MM.1S (cell line): ENCODE data around the gene E2F2.

Experiments
- DNase-seq: peaks from one replicate; pipeline ENCODE4 v3.0.0-alpha.2; 2015
- H2AFZ ChIP-seq: fragments of 300-600 bp; sonication (generic); 2 replicates; pipeline ENCODE4 v1.6.0; 2016; ENCODE audit warnings: antibody characterized with exemption, low read length
- H3F3A ChIP-seq: fragments of 300-600 bp; sonication (generic); 2 replicates; pipeline ENCODE4 v1.6.1; 2016; ENCODE audit warnings: mild to moderate bottlenecking, antibody characterized with exemption, low read length, moderate library complexity, mixed read lengths; ENCODE audit not compliant: insufficient read depth
- H3K27ac ChIP-seq: fragments of 300-600 bp; sonication (generic); 2 replicates; pipeline ENCODE4 v1.5.1; 2016; ENCODE audit warnings: mild to moderate bottlenecking, low read length
- H3K27me3 ChIP-seq: fragments of 300-600 bp; sonication (generic); replicated peaks from 2 replicates; pipeline ENCODE4 v1.6.0; 2016; ENCODE audit warnings: low read length; ENCODE audit not compliant: insufficient read depth
- H3K36me3 ChIP-seq: fragments of 300-600 bp; sonication (generic); replicated peaks from 2 replicates; pipeline ENCODE4 v1.6.1; 2016; ENCODE audit warnings: mild to moderate bottlenecking, low read length, mixed read lengths; ENCODE audit not compliant: insufficient read depth
- H3K4me1 ChIP-seq: fragments of 300-600 bp; sonication (generic); 2 replicates; pipeline ENCODE4 v1.6.1; 2016; ENCODE audit warnings: low read length, mixed read lengths
- H3K4me2 ChIP-seq: fragments of 300-600 bp; sonication (generic); 2 replicates; pipeline ENCODE4 v1.6.0; 2016; ENCODE audit warnings: low read depth, low read length
- H3K4me3 ChIP-seq: fragments of 300-600 bp; sonication (generic); 2 replicates; pipeline ENCODE4 v1.5.1; 2016; ENCODE audit warnings: low read length, mixed read lengths
- H3K79me2 ChIP-seq: fragments of 300-600 bp; sonication (generic); 2 replicates; pipeline ENCODE4 v1.6.1; 2016; ENCODE audit warnings: mixed run types, low read length, mixed read lengths
- H3K9ac ChIP-seq: fragments of 300-600 bp; sonication (generic); 2 replicates; pipeline ENCODE4 v1.6.1; 2016; ENCODE audit warnings: low read length, mixed read lengths
- H3K9me2 ChIP-seq: fragments of 300-600 bp; sonication (generic); replicated peaks from 2 replicates; pipeline ENCODE4 v1.6.1; 2016; ENCODE audit warnings: mild to moderate bottlenecking, low read length, mixed read lengths; ENCODE audit not compliant: insufficient read depth
- H3K9me3 ChIP-seq: fragments of 300-600 bp; sonication (generic); replicated peaks from 2 replicates; pipeline ENCODE4 v1.6.1; 2016; ENCODE audit warnings: mild to moderate bottlenecking, low read length, mixed read lengths; ENCODE audit not compliant: insufficient read depth
- H4K20me1 ChIP-seq: fragments of 300-600 bp; sonication (generic); 2 replicates; pipeline ENCODE4 v1.6.1; 2016; ENCODE audit warnings: mild to moderate bottlenecking, low read length, moderate library complexity, mixed read lengths; ENCODE audit not compliant: insufficient read depth
- CTCF ChIP-seq: fragments of 300-600 bp; sonication (generic); IDR thresholded peaks from 2 replicates; pipeline ENCODE4 v1.5.1; 2016; ENCODE audit warnings: antibody characterized with exemption, low read length, mixed read lengths
- EZH2 ChIP-seq: fragments of 300-600 bp; sonication (generic); optimal IDR thresholded peaks from 2 replicates; pipeline ENCODE3; 2017; ENCODE audit warnings: low read depth, mild to moderate bottlenecking, antibody characterized with exemption, low read length, mixed read lengths
- EZH2phosphoT487 ChIP-seq: fragments of 300-600 bp; sonication (generic); IDR thresholded peaks from 2 replicates; pipeline ENCODE4 v1.6.1; 2018; ENCODE audit warnings: antibody characterized with exemption, low read length

Gene E2F2

DNA sequence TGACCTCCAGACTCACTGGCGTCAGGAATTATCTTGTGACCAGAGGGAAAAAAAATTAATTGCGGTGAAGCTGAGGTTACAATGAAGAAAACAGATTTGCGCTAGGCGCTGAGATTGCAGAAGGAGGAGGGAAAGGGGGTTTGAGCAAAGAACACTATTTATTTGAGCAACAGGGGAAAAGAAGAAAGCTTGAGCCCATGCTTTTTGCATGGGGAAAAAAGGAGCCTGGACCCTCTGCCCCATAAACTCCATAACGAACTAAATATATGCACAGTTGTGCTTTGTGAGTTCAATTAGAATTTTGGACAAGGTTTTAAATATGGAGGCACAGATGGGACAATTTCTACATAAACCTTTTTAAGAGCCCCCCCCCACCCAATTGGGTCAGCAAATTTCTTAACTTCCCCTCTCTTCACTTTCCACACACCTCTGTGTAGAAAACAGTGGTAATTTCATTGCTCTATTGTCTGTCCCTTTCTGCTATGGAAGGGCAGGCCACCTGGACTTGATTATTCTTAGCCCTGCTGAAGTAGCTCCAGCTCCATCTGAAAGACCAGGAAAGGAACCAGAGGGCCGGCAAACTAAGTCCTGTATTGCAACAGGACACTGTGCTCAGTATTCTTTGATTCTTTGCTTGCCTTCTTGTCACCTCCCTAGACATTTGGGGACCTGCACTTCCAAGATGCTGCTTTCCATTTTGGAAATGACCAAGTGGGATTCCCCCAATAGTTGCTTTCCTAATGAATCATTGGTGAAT lies 29.1 kb upstream of the E2F2 start:
- Histone ChIP-seq H3K9ac (peak overlapping the region; percentile 32; the same call in 1 of the 2 replicates), H4K20me1 (no peaks in the 10 kb centered on the region), H3K79me2 (peaks cover 9% of the 10 kb centered on the region), H3K9me2 (no peaks in the 10 kb centered on the region), H3K4me1 (peaks cover 28% of the 10 kb centered on the region), H3K4me3 (peak overlapping the region; percentile 92), H2AFZ (peak overlapping the region; percentile 54), H3K27me3 (peaks cover 17% of the 10 kb centered on the region), H3K9me3 (no peaks in the 10 kb centered on the region), H3K36me3 (no peaks in the 10 kb centered on the region), H3K27ac (no peak overlapping the region; the same call in 1 of the 2 replicates), H3K4me2 (peak overlapping the region; percentile 94; the same call in 1 of the 2 replicates), H3F3A (peaks cover 50% of the 10 kb centered on the region)
- DNase-seq = no peak
- TF ChIP-seq CTCF (no peak), EZH2 (no peak), EZH2phosphoT487 (no peak)

GRCh38 chr1:23559136-23559984 lies 28.3 kb upstream of the E2F2 start, which contains the start of gene ID3:
Gene ID3, minus strand, starts transcription at chr1:23559501. Its CDS starts 75 bp downstream, at chr1:23559426.
- Histone ChIP-seq H3K9me2 (no peaks in the 10 kb centered on the region), H3K4me2 (peak within 1 kb of the TSS; percentile 94), H3K9me3 (no peaks in the 10 kb centered on the region), H3F3A (peaks cover 50% of the 10 kb centered on the region), H3K27me3 (peaks cover 17% of the 10 kb centered on the region), H3K36me3 (no peaks in the 10 kb centered on the region), H4K20me1 (no peaks in the 10 kb centered on the region), H3K9ac (peak within 1 kb of the TSS; percentile 69), H2AFZ (peak within 1 kb of the TSS; percentile 61), H3K4me3 (peak within 1 kb of the TSS; percentile 92), H3K79me2 (peaks cover 9% of the 10 kb centered on the region), H3K27ac (peak within 1 kb of the TSS; percentile 65; the same call in 1 of the 2 replicates), H3K4me1 (peaks cover 30% of the 10 kb centered on the region)
- TF ChIP-seq CTCF (no peak), EZH2 (no peak), EZH2phosphoT487 (no peak)
- DNase-seq = peak; percentile 95

DNA sequence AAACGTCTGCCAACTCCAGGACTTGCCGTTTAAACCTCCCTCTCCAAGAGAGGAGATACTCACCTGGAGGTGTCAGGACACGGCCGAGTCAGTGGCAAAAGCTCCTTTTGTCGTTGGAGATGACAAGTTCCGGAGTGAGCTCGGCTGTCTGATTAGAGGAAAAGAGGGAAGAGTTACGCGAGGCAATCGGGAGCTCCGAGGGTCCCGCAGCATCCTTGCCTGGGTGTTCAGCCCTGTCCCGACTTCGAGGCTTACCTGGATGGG lies 27.8 kb upstream of the E2F2 start:
- H3K27me3 ChIP-seq = peaks cover 17% of the 10 kb centered on the region
- H3K27ac ChIP-seq = peak overlapping the region; percentile 65; the same call in 1 of the 2 replicates
- no peak for TF ChIP-seq EZH2phosphoT487
- no peak for TF ChIP-seq CTCF
- no peak for TF ChIP-seq EZH2
- H3K36me3 ChIP-seq = no peaks in the 10 kb centered on the region
- peak overlapping the region; percentile 94 for H3K4me2 ChIP-seq
- peaks cover 50% of the 10 kb centered on the region for H3F3A ChIP-seq
- DNase-seq = no peak
- peak overlapping the region; percentile 61 for H2AFZ ChIP-seq
- H3K9me3 ChIP-seq = no peaks in the 10 kb centered on the region
- no peaks in the 10 kb centered on the region for H4K20me1 ChIP-seq
- H3K9ac ChIP-seq = peak overlapping the region; percentile 69
- peak overlapping the region; percentile 92 for H3K4me3 ChIP-seq
- H3K4me1 ChIP-seq = peaks cover 36% of the 10 kb centered on the region
- peaks cover 9% of the 10 kb centered on the region for H3K79me2 ChIP-seq
- H3K9me2 ChIP-seq = no peaks in the 10 kb centered on the region
